Activated naive CD8-positive, alpha-beta T cell treated with anti-CD3 and anti-CD28 coated beads, Interleukin-2, amount 50 U/mL, for 24 hours (primary cell): ENCODE results near the gene B4GALT7.
"Not testable (repeated sequence)": the region's sequence is repeated elsewhere in the genome, so short reads cannot be mapped to it uniquely, and the experiment has no call there.

ENCODE experiments used
- ATAC-seq: fragments of 150-1000 bp; cut with Tn5 transposase; one replicate; pipeline ENCODE4 v1.10.0; 2021
- DNase-seq: peaks from one replicate; pipeline ENCODE4 v3.0.0; 2021
- H3K27ac Mint-ChIP-seq: one replicate; pipeline ENCODE4 v1.8.0; 2021; ENCODE audit warnings: mild to moderate bottlenecking, mixed read lengths
- H3K27me3 Mint-ChIP-seq: one replicate; pipeline ENCODE4 v1.8.0; 2021; ENCODE audit warnings: mixed read lengths
- H3K36me3 Mint-ChIP-seq: one replicate; pipeline ENCODE4 v1.8.0; 2021; ENCODE audit warnings: low read depth, mixed read lengths
- H3K4me1 Mint-ChIP-seq: one replicate; pipeline ENCODE4 v1.8.0; 2021; ENCODE audit warnings: mixed read lengths
- H3K4me3 Mint-ChIP-seq: one replicate; pipeline ENCODE4 v1.8.0; 2021; ENCODE audit warnings: mild to moderate bottlenecking, moderate library complexity, mixed read lengths
- H3K9me3 Mint-ChIP-seq: one replicate; pipeline ENCODE4 v1.8.0; 2021; ENCODE audit warnings: mixed read lengths

The B4GALT7 gene

DNA sequence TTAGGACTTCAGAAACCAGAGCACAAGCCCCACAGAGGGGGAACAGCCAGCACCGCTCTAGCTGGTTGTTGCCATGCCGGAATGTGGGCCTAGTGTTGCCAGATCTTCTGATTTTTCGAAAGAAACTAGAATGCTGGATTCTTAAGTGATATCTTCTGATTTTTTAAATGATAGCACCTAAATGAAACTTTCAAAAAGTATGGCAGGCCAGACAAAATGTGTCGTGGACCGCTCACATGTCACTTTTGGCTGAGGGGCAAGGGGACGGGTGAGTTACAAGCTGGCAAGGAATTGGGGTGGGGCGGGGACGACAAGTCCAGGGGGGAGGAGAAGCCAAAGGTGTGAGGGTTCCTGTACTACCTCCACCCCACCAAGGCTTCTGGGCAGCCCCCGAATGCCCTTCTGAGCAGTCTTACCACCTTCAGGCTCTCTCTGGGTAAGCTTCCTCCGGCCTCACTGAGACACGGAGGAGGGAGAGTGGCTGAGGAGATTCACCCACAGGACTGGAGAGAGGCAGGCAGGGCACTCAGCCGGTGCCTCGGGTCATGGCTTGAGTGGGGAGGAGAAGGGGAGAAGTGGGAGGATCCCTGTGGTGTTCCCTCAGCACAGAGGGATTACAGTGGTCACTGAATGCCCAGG lies 10.3 kb downstream of the B4GALT7 start:
- Mint-ChIP-seq H3K27me3 (no peaks in the 10 kb centered on the region), H3K4me3 (no peak overlapping the region), H3K4me1 (peaks cover 2% of the 10 kb centered on the region), H3K36me3 (no peaks in the 10 kb centered on the region), H3K27ac (no peak overlapping the region), H3K9me3 (no peaks in the 10 kb centered on the region)
- DNase-seq (no peak), ATAC-seq (no peak)

DNA sequence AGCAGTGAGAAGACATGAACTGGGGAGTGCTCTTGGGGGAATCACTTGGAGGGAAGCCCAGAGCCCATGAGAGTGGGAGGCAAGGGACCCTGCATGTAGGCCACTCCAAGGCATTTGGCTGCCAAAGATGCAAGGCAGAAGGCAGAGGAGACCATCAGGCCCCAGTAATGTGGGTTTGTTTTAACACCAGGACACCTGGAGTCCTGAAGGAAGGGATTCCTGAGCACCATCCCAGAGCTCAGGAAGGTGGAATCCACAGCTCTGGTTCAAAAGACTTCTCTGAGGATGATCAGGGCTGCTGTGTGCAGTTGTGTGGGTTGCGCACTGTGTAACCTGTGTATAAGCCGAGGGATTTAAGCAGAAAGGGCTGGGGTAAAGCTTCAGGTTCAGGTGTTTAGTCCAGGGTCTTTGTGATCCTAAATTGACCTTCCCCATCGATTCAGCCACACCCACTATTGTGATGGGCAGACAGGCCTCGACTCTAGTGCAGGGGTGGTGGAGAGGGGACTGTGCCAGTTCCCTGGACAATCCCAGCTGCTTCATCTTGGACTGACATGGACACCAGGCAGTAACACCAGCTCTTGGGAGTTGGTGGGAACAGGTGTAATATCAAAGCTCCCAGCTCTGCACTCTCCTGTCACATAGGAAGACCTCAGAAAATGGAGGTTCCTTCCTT lies 11.0 kb downstream of the B4GALT7 start:
- H3K36me3 Mint-ChIP-seq = no peaks in the 10 kb centered on the region
- H3K9me3 Mint-ChIP-seq = no peaks in the 10 kb centered on the region
- H3K4me3 Mint-ChIP-seq = no peak overlapping the region
- H3K4me1 Mint-ChIP-seq = peaks cover 2% of the 10 kb centered on the region
- H3K27me3 Mint-ChIP-seq = no peaks in the 10 kb centered on the region
- ATAC-seq (no peak), DNase-seq (no peak)
- no peak overlapping the region for H3K27ac Mint-ChIP-seq

DNA sequence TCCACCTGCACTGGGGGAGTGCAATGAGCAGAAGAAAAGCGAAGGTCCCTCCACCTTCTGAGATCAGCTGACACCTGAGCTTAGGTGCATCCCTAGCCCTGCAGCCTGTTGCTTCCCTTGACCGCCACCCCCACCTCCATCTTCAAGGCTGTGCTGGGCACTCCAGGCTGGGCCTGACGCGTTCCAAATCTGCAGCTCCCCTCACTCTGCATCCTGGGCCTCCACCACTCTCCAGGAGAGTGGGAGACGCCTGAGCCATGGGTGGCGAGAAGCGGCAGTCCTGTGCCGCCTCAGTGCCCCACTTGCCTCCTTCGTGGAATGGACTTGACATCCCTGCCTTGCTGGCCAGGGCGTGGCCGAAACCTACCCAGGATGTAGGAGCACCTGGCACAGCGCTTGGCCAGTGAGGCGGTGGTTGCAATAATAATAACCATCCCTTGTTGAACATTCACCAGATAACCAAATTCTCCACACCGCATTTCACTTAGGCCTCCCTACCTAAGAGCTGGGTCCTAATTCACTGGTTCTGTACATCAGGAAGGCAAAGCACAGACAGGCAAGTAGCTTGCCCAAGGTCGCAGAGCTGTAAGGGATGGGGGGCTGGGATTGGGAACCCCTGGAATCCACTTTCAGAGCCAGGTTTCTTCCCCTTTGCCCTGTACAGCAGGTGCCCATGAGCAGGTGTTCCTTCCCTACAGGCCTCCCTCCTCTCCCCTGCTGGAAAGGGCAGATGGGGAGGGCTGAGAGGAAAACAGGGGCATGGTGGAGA lies 11.7 kb downstream of the B4GALT7 start:
- H3K36me3 Mint-ChIP-seq = peaks cover 4% of the 10 kb centered on the region
- DNase-seq = no peak
- H3K27me3 Mint-ChIP-seq = no peaks in the 10 kb centered on the region
- H3K4me3 Mint-ChIP-seq = no peak overlapping the region
- no peaks in the 10 kb centered on the region for H3K9me3 Mint-ChIP-seq
- H3K27ac Mint-ChIP-seq = no peak overlapping the region
- ATAC-seq = no peak
- H3K4me1 Mint-ChIP-seq = peaks cover 2% of the 10 kb centered on the region

DNA sequence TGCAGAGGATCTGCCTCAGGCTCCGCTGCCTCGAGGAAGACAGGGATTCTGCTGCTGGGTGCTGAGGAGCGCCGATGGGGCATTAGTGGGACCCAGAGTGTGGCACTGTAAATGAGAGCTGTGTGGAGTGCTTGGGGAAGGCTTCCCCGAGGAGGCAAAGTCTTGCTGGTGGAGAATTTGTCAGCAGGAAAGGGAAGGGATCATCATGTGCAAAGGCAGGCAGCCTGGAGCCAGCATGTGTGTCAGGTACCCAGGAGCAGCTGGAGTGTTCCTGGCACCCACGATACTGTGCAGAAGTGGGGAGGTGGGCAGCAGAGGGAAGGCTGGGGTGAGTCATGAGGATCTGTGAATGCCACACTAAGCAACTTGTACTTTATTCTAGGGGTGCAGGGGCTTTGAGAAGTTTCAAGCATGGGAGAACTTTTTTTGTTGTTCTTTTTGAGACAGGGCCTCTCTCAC lies 12.3 kb downstream of the B4GALT7 start:
- no peak overlapping the region for H3K27ac Mint-ChIP-seq

DNA sequence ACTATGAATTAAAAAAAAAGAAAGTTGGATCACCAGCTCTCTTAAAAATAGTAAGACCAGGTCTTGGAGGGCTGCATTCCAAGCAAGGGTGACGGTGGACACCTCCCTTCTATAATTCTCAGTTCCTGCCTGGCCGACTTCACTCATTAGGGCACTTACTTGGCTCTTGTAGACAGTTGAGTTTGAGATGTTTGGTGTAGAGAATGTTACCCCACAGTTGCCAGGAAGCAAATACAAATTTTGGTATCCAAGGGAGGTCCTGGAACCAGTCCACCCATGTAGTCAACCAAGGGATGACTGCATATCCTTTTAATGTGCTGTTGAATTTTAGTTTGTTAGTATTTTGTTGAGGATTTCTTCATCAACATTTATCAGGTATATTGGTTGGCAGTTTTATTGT lies 20.6 kb downstream of the B4GALT7 start:
- DNase-seq (no peak), ATAC-seq (no peak)
- no peak overlapping the region for H3K27ac Mint-ChIP-seq
- H3K4me3 Mint-ChIP-seq = no peak overlapping the region
- no peaks in the 10 kb centered on the region for H3K4me1 Mint-ChIP-seq
- H3K27me3 Mint-ChIP-seq = no peaks in the 10 kb centered on the region
- H3K36me3 Mint-ChIP-seq = peaks cover 37% of the 10 kb centered on the region
- no peaks in the 10 kb centered on the region for H3K9me3 Mint-ChIP-seq

More for the DNA sequence above, 12.3 kb downstream of the B4GALT7 start:
- ATAC-seq = no peak
- H3K27me3 Mint-ChIP-seq = no peaks in the 10 kb centered on the region
- no peaks in the 10 kb centered on the region for H3K9me3 Mint-ChIP-seq
- H3K4me1 Mint-ChIP-seq = peaks cover 2% of the 10 kb centered on the region
- DNase-seq = no peak
- no peak overlapping the region for H3K4me3 Mint-ChIP-seq
- peaks cover 4% of the 10 kb centered on the region for H3K36me3 Mint-ChIP-seq

DNA sequence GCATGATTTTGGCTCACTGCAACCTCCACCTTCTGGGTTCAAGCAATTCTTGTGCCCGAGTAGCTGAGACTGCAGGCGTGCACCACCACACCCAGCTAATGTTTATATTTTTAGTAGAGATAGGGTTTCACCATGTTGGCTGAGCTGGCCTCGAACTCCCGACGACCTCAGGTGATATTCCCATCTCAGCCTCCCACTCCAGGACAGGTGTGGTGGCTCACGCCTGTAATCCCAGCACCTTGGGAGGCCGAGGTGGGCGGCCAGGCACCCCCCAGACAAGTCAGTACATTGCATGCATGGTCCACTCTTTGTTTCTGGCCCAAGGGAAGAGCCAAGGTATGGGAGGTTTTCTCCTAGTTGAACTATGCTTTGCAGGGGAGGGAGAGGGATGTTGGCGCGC lies 24.2 kb downstream of the B4GALT7 start:
- not testable (repeated sequence) for H3K27ac Mint-ChIP-seq, H3K9me3 Mint-ChIP-seq, DNase-seq, ATAC-seq, H3K4me3 Mint-ChIP-seq, H3K4me1 Mint-ChIP-seq, H3K27me3 Mint-ChIP-seq
- H3K36me3 Mint-ChIP-seq = peaks cover 22% of the 10 kb centered on the region

DNA sequence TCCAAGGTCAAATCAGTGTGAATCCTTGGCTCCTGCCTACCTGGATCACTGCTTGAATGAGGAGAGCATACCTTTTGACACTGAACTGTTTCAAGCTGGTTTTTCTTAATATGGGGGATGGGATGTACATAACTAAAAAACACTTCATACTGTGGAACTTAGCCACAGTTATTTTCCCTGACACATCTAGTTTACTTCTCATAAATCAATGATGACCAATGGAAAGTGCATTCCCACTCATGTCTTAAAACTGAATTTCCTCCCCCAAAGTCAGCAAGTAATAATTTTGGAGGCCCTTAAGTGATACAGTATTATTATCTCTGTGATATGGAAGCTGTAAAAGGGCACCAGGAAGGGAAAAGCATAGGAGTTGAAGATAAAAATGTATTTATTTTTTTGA lies 30.3 kb downstream of the B4GALT7 start:
- DNase-seq, ATAC-seq, H3K27me3 Mint-ChIP-seq, H3K4me3 Mint-ChIP-seq, H3K4me1 Mint-ChIP-seq, H3K27ac Mint-ChIP-seq, H3K9me3 Mint-ChIP-seq, H3K36me3 Mint-ChIP-seq: not testable (repeated sequence)

DNA sequence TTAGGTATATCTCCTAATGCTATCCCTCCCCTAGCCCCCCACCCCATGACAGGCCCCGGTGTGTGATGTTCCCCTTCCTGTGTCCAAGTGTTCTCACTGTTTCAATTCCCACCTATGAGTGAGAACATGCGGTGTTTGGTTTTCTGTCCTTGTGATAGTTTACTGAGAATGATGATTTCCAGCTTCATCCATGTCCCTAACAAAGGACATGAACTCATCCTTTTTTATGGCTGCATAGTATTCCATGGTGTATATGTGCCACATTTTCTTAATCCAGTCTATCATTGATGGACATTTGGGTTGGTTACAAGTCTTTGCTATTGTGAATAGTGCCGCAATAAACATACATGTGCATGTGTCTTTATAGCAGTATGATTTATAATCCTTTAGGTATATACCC lies 35.0 kb downstream of the B4GALT7 start:
- H3K4me3 Mint-ChIP-seq, H3K4me1 Mint-ChIP-seq, H3K27me3 Mint-ChIP-seq, H3K36me3 Mint-ChIP-seq, DNase-seq, H3K27ac Mint-ChIP-seq, ATAC-seq, H3K9me3 Mint-ChIP-seq: not testable (repeated sequence)

DNA sequence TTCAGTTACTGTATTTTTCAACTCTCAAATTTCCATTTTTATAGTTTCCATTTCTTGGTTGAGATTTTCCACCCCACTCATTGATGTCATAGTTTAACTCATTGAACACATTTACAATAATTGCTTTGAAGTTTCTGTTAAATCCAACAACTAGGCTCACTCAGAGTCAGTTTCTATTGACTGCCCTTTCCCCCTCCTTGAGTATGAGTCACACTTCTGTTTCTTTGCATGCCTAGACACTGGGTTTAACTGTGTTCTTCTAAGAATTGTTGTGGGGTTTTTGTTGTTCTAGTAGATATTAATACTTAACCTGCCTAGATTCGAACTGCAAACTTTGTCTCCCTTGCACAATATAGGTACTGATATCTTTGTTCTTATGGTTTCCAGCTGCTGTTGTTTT lies 45.5 kb downstream of the B4GALT7 start:
- peaks cover 15% of the 10 kb centered on the region for H3K36me3 Mint-ChIP-seq
- H3K9me3 Mint-ChIP-seq, H3K27ac Mint-ChIP-seq, H3K27me3 Mint-ChIP-seq, H3K4me3 Mint-ChIP-seq, H3K4me1 Mint-ChIP-seq, DNase-seq: not testable (repeated sequence)
- peak; percentile 99 for ATAC-seq

DNA sequence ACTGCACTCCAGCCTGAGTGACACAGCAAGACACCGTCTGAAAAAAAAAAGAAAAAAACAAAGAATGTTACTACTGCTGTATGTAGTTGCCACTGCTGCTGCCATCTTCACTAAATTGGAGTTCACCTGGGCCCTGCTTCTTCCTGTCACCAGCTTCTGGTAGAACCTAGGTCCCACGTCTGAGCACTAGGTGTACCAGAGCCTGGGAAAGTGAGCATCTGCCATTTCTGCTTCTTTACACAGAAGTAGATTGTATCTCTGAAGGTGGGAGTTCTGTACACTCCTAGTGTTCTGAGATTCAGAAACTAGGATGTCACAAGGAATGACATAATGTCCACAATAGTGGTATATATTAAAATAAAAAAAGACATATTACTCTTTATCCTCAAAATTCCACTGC lies 51.3 kb downstream of the B4GALT7 start:
- peaks cover 19% of the 10 kb centered on the region for H3K36me3 Mint-ChIP-seq
- H3K4me1 Mint-ChIP-seq, ATAC-seq, H3K9me3 Mint-ChIP-seq, DNase-seq, H3K27ac Mint-ChIP-seq, H3K4me3 Mint-ChIP-seq, H3K27me3 Mint-ChIP-seq: not testable (repeated sequence)

DNA sequence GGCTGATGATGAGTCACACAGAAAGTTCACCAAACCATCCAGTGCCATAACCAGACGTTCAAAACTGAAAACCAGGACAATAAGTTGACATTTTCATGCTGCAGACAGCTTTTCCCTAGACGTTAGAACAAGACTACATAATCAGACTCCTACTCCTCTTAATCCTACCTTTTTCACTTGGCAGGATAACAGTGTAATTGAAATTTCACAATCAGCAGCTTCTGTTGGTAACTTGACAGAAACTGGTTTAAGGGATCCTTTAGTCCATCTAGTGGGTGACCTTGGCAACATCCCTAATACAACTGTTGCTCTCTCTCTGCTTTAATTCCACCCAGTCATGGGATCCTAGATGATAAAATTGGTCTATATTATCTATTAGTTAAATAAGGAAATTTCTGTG lies 57.9 kb downstream of the B4GALT7 start:
- DNase-seq, H3K4me3 Mint-ChIP-seq, H3K27ac Mint-ChIP-seq, H3K27me3 Mint-ChIP-seq, ATAC-seq, H3K9me3 Mint-ChIP-seq, H3K36me3 Mint-ChIP-seq: not testable (repeated sequence)
- peaks cover 17% of the 10 kb centered on the region for H3K4me1 Mint-ChIP-seq

DNA sequence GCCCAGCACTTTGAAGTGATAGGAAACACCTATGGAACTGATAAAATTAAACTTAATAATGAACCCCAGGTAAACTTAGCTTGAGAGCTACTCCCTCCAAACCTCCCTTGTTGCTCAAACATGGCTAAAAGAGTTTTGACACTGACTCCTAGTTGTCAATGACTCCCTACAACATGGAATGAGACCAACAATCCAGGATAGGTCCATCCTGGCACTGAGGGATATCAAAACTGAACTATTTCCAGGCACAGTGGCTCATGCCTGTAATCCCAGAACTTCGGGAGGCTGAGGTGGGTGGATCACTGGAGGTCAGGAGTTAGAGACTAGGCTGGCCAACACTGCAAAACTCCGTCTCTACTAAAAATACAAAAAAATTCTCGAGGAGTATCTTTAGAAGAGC lies 58.6 kb downstream of the B4GALT7 start:
- H3K9me3 Mint-ChIP-seq, H3K36me3 Mint-ChIP-seq, H3K27ac Mint-ChIP-seq, H3K4me3 Mint-ChIP-seq, DNase-seq, ATAC-seq, H3K27me3 Mint-ChIP-seq: not testable (repeated sequence)
- peaks cover 17% of the 10 kb centered on the region for H3K4me1 Mint-ChIP-seq
